ENCODE data around the gene ZNF319. TPM values are rescaled to one million over a fixed set of nuclear protein-coding genes. Genes with fewer than 3 reads are reported as not detected.

ZNF319 gene
- total and polyA plus RNA-seq, 2 of the 4 experiments (the other 2 are of a cell fraction): 0.90 to 6.3 TPM

DNA sequence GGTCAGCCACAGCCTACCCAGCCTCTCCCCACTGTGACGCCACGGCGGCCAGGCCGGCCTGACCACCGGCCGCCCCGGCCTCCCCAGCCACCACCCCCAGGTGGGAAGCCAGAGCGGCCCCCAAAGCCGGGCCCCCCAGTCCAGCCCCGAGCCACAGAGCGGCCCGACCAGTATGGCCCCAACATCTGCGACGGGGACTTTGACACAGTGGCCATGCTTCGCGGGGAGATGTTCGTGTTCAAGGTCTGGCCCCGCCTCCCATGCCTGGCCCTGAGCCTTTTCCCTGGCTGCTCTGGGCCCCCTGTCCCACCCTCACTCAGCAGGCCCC is 41.1 kb upstream of the ZNF319 start:
- ChIA-PET POLR2A (ENCODE audit: unreplicated experiment) (no interaction called here), CTCF (no interaction called here)
- no peak overlapping the region for H3K4me3 ChIP-seq (ENCODE audit: insufficient read depth, low read depth, low read length)
- no peaks in the 10 kb centered on the region for H3K9me3 ChIP-seq (ENCODE audit: control insufficient read depth, insufficient read depth, low read length)
- H3K36me3 ChIP-seq (ENCODE audit: control insufficient read depth, insufficient read depth, low read length): no peaks in the 10 kb centered on the region
- peaks cover 1% of the 10 kb centered on the region; the same call in 1 of the 2 replicates for H3K27me3 ChIP-seq (ENCODE audit: control insufficient read depth, insufficient read depth, low read length)
- H3K14ac ChIP-seq (replicated peaks; ENCODE audit: low read depth, low read length): no peak overlapping the region
- 91% methylated on average over 8 of the region's 18 CpGs; no CpG with 5 or more reads in 1 of the 2 experiments for WGBS, 2 experiments (ENCODE audit: extremely low coverage in 2 of 2, insufficient read length in 1 of 2)
- DNase-seq (no peak), ATAC-seq (ENCODE audit: low read depth) (no peak)
- no peak overlapping the region for H4K91ac ChIP-seq (ENCODE audit: insufficient read depth, low read depth, low read length)
- H3K4me2 ChIP-seq (ENCODE audit: low read depth, low read length): no peak overlapping the region
- H3K9me1 ChIP-seq (ENCODE audit: insufficient read depth, low read length): no peaks in the 10 kb centered on the region; the same call in 1 of the 2 replicates
- H3K4me1 ChIP-seq (ENCODE audit: control insufficient read depth, insufficient read depth, low read length): no peaks in the 10 kb centered on the region
- H2BK5ac ChIP-seq (ENCODE audit: low read depth, low read length, poor library complexity, severe bottlenecking): no peak overlapping the region
- no peak overlapping the region for H3K18ac ChIP-seq (ENCODE audit: low read depth, low read length)
- H2BK20ac ChIP-seq (ENCODE audit: low read depth, low read length): no peak overlapping the region
- H3K9ac ChIP-seq (ENCODE audit: low read depth, low read length): no peak overlapping the region
- no peak for TF ChIP-seq MAZ (IDR thresholded peaks at IDR 0.05; ENCODE audit: borderline replicate concordance, low read depth, low read length)
- TF ChIP-seq RAD21 (IDR thresholded peaks at IDR 0.05; ENCODE audit: low read length): no peak
- no peak for TF ChIP-seq CEBPB (IDR thresholded peaks at IDR 0.05; ENCODE audit: low read depth, low read length)
- no peak for TF ChIP-seq FOS (IDR thresholded peaks at IDR 0.05; ENCODE audit: low read depth, low read length)
- no peak for TF ChIP-seq MXI1 (IDR thresholded peaks at IDR 0.05; ENCODE audit: borderline replicate concordance, low read depth, low read length)
- TF ChIP-seq RFX5 (IDR thresholded peaks at IDR 0.05; ENCODE audit: low read depth, low read length): no peak
- no peak for TF ChIP-seq BHLHE40 (IDR thresholded peaks at IDR 0.05; ENCODE audit: low read depth, low read length)
- no peak for TF ChIP-seq SMC3 (IDR thresholded peaks at IDR 0.05; ENCODE audit: low read depth, low read length)
- no peak for TF ChIP-seq RCOR1 (IDR thresholded peaks at IDR 0.05; ENCODE audit: insufficient replicate concordance, low read length)
- TF ChIP-seq, protein P1, sequence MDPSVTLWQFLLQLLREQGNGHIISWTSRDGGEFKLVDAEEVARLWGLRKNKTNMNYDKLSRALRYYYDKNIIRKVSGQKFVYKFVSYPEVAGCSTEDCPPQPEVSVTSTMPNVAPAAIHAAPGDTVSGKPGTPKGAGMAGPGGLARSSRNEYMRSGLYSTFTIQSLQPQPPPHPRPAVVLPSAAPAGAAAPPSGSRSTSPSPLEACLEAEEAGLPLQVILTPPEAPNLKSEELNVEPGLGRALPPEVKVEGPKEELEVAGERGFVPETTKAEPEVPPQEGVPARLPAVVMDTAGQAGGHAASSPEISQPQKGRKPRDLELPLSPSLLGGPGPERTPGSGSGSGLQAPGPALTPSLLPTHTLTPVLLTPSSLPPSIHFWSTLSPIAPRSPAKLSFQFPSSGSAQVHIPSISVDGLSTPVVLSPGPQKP (IDR thresholded peaks at IDR 0.05; ENCODE audit: borderline replicate concordance, low read depth, low read length): no peak
- no peak for TF ChIP-seq NFE2L2 (IDR thresholded peaks at IDR 0.05; ENCODE audit: low read depth, low read length)
- no peak for TF ChIP-seq MAFK (IDR thresholded peaks at IDR 0.05; ENCODE audit: low read depth, low read length)
- no peak for TF ChIP-seq CHD1 (IDR thresholded peaks at IDR 0.05; ENCODE audit: low read depth, low read length)
- no peak for TF ChIP-seq CTCF (conservative IDR thresholded peaks at IDR 0.05; ENCODE audit: low read depth, low read length)
- TF ChIP-seq, protein P2, sequence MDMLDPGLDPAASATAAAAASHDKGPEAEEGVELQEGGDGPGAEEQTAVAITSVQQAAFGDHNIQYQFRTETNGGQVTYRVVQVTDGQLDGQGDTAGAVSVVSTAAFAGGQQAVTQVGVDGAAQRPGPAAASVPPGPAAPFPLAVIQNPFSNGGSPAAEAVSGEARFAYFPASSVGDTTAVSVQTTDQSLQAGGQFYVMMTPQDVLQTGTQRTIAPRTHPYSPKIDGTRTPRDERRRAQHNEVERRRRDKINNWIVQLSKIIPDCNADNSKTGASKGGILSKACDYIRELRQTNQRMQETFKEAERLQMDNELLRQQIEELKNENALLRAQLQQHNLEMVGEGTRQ (IDR thresholded peaks at IDR 0.05; ENCODE audit: low read depth, low read length): no peak
- TF ChIP-seq POLR2A (IDR thresholded peaks at IDR 0.05; ENCODE audit: low read depth, low read length): no peak
- no peak overlapping the region for H3K27ac ChIP-seq (ENCODE audit: insufficient read depth, low read length)
- no peak overlapping the region for H2AK5ac ChIP-seq (ENCODE audit: low read depth, low read length)
- no peak overlapping the region for H4K5ac ChIP-seq (ENCODE audit: low read depth, low read length)
- H3K23ac ChIP-seq (ENCODE audit: low read depth, low read length): no peak overlapping the region
- H4K8ac ChIP-seq (ENCODE audit: low read depth in 2 of 2, low read length in 2 of 2): no peak overlapping the region
- intact Hi-C loops (cut with micrococcal nuclease): no loop called here
- H2AK9ac ChIP-seq (replicated peaks; ENCODE audit: low read depth, low read length, poor library complexity): no peak overlapping the region
- dilution Hi-C loops (cut with HindIII; ENCODE audit: low sequenced_read_pairs, unreplicated experiment): no loop called here
- no peak overlapping the region for H2AFZ ChIP-seq (replicated peaks; ENCODE audit: low read length, poor library complexity)
- no TSS peak for BruUV-seq (replicated peaks)
- no peak overlapping the region for H2BK120ac ChIP-seq (ENCODE audit: low read depth, low read length)
- in situ Hi-C loops (cut with MboI; ENCODE audit: low sequenced_read_pairs): no loop called here
- no peak overlapping the region for H3K4ac ChIP-seq (ENCODE audit: low read depth, low read length)
- no peaks in the 10 kb centered on the region for H3K79me1 ChIP-seq (ENCODE audit: low read depth in 1 of 2, low read length in 2 of 2)
- no peaks in the 10 kb centered on the region for H4K20me1 ChIP-seq (ENCODE audit: insufficient read depth, low read length)
- no peak overlapping the region for H2BK15ac ChIP-seq (ENCODE audit: low read depth, low read length)
- H3K56ac ChIP-seq (ENCODE audit: extremely low read depth, insufficient read depth, low read length): no peak overlapping the region
